AG09319 (cell line): ENCODE data around the gene CEMIP.

ENCODE experiments used
- DNase-seq: peaks from one replicate; pipeline ENCODE4 v3.0.0-alpha.2; 2010; ENCODE audit warnings: low read depth; ENCODE audit errors: extremely low read depth
- TF ChIP-seq, protein P1 (sequence below): IDR thresholded peaks from 2 replicates; pipeline ENCODE4 v1.5.1; 2011; ENCODE audit warnings: low read depth, mild to moderate bottlenecking, inconsistent platforms, low read length, moderate library complexity

Gene CEMIP

DNA sequence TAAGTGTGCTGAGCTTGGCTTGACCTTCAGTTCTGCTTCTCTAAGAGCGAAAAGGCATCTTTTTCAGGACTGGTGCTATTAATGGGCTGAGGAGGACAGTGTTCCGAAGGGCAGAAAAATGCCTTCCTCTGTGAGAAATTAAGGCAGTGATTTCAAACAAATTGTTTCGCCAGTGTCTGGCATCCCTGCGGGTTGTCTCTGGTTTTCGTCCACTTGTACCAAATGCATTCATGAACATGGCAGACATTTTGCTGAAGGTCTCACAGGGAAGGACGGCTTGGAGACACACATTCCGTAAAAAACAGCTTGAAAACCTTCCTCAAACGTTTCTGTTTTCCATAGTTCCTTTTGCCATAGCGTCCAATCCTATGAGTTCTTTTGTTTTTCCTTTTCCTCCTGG lies 57.1 kb downstream of the CEMIP start:
- TF ChIP-seq, protein P1, sequence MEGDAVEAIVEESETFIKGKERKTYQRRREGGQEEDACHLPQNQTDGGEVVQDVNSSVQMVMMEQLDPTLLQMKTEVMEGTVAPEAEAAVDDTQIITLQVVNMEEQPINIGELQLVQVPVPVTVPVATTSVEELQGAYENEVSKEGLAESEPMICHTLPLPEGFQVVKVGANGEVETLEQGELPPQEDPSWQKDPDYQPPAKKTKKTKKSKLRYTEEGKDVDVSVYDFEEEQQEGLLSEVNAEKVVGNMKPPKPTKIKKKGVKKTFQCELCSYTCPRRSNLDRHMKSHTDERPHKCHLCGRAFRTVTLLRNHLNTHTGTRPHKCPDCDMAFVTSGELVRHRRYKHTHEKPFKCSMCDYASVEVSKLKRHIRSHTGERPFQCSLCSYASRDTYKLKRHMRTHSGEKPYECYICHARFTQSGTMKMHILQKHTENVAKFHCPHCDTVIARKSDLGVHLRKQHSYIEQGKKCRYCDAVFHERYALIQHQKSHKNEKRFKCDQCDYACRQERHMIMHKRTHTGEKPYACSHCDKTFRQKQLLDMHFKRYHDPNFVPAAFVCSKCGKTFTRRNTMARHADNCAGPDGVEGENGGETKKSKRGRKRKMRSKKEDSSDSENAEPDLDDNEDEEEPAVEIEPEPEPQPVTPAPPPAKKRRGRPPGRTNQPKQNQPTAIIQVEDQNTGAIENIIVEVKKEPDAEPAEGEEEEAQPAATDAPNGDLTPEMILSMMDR: no peak

DNA sequence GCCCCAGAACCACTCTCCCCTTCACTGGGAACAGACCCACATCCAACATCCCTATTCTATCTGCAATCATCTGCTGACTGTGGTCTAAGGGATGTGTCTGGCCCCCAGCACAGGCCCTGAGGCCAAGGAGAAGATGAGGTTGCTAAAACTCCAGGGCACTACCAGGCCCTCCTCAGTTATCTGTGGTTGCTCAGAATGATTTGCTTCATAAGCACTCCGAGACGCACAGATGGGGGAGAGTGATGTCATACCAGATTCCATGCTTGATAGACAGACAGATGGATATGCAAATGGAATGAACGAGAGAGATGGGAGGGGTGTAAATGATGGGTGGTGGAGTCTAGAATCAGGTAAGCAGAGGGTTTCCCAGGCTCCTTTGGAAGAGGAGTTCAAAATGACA lies 57.8 kb downstream of the CEMIP start:
- no peak for DNase-seq
- TF ChIP-seq, protein P1: no peak

More for the DNA sequence above, 57.1 kb downstream of the CEMIP start:
- no peak for DNase-seq

DNA sequence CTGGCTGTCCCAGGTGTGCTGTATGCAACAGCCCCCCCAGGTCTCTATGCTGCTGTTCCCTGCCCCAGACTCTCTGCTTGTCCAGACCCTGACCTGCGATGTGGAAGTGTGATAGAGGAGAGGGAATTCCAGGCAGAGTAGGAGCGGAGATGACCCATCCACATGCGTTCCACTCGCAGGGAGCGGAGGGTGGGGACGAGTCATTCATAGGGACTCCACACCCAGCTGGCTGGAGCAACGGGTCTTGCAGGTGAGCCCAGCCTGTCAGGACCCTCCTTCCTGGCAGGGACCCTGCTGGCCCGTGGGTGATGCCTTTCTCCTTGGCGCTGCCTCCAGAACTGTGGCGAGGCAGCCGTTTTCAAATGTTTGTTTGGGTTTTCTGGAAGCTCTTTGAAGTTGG lies 58.8 kb downstream of the CEMIP start:
- TF ChIP-seq, protein P1: no peak
- DNase-seq: no peak

DNA sequence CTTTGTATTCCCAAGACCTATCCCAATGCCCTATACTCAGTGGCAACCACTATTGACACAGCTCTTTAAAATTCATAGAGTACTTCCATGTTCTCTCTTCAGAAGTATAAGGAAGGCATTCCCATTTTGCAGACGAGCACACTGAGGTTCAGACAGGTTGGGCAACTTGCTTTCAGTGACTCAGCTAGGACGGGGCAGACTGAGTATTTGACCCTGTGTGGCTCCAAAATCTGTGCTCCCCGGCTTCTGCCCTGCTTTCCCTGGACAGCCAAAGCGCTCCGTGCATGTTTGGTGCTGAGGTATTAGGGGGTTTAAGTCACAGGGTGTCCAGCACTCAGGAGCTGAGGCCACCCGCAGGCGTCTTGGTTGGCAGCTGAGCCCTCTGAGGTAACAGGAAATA lies 59.5 kb downstream of the CEMIP start:
- TF ChIP-seq, protein P1: no peak
- DNase-seq: no peak

DNA sequence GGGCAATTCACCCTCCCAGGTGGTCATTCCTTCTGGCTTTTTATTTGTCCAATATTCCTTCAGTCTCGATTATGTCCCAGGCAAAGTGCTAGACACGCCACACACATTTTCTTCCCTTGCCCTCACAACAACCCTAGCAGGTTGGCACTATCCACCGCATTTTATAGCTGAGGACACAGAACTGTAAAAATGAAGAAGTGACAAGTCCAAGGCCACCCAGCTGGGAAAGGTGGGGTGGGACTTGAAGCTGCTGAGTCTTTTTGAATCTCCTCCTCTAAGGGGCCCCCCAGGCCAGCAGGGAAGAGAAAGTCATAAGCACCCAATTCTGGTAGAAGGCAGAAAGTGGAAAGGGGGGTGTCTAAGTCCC lies 60.6 kb downstream of the CEMIP start:
- TF ChIP-seq, protein P1: no peak
- DNase-seq: no peak

DNA sequence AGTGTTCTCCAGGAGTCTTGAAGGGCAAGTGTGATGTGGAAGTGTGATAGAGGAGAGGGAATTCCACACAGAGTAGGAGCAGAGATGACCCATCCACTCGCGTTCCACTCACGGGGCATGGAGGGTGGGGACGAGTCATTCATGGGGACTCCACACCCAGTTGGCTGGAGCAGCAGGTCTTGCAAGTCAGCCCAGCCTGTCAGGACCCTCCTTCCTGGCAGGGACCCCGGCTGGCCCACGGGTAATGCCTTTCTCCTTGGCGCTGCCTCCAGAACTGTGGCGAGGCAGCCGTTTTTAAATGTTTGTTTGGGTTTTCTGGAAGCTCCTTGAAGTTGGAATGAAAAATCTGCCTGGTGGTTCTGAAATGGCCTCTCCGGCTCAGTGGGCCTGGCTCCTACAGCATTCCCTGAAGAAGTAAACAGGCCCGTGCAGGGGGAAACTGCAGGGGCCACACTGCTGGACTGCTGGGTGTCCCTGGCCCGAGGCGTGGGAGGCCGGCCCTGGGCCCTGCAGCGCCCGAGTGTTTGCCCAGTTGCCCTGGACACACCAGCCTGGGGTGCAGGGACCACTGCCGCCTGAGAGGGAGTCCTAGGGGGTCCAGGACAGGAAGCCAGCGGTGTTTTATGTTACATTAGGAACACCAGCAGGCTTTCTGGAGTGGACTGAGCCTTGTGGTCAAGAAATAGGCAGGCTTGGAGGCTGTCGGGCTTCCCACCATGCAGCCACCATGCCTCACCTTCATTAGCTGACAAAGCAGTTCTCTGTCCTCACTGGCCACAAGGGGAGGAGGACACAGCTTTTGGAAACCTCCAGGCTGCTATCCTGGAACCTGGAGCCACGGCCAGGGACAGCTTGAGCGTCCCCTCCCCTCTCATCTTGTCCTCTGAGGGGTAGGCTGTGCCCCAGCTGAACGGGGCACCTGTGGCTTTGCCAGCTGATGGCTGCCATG lies 61.3 kb downstream of the CEMIP start:
- DNase-seq: no peak
- TF ChIP-seq, protein P1: no peak

DNA sequence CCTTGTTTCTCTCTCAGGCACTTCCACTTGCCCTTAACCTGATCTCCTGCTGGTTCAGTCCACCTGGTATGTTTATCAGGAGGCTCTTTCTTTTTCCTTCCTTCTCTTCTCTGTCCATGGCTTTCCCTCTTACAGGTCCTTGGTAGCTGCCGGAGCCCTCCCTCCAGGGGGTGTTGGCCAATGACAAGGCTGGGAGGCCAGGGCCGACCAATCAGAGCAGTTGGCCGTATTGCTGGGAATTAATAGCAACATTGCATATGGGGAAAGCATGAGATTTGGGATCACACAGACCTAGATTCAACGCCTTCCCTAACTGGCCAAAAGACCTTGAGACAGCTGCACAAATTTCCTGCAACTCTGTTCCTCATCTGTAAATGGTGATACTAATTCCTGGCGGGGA lies 62.4 kb downstream of the CEMIP start:
- DNase-seq: no peak
- TF ChIP-seq, protein P1: no peak
